ENCODE measurements around the gene HIP1R.

HIP1R gene

GRCh38 chr12:122869207-122869973 is 34.1 kb downstream of the HIP1R start:
- H3K4me3 ChIP-seq (ENCODE audit: low read depth, low read length) = no peak overlapping the region
- no peak for DNase-seq (ENCODE audit: low read depth, low spot score)
- TF ChIP-seq CTCF (IDR thresholded peaks at IDR 0.05; ENCODE audit: low read depth, low read length) = no peak
- in situ Hi-C loops (cut with HindIII; ENCODE audit: low sequenced_read_pairs) = no loop called here

- H3K4me3 ChIP-seq (ENCODE audit: low read depth, low read length) = no peak overlapping the region
- no peak for TF ChIP-seq CTCF (IDR thresholded peaks at IDR 0.05; ENCODE audit: low read depth, low read length)
- DNase-seq (ENCODE audit: low read depth, low spot score) = no peak
- in situ Hi-C loops (cut with HindIII; ENCODE audit: low sequenced_read_pairs) = no loop called here
These were observed 35.0 kb downstream of the HIP1R start for GRCh38 chr12:122870163-122870842.

GRCh38 chr12:122870867-122871664 is 35.8 kb downstream of the HIP1R start:
- TF ChIP-seq CTCF (IDR thresholded peaks at IDR 0.05; ENCODE audit: low read depth, low read length) = no peak
- peak; percentile 75 for DNase-seq (ENCODE audit: low read depth, low spot score)
- in situ Hi-C loops (cut with HindIII; ENCODE audit: low sequenced_read_pairs) = no loop called here
- H3K4me3 ChIP-seq (ENCODE audit: low read depth, low read length) = peak overlapping the region; percentile 29

GRCh38 chr12:122871851-122872780 is 36.9 kb downstream of the HIP1R start:
- DNase-seq (ENCODE audit: low read depth, low spot score) = peak; percentile 78
- TF ChIP-seq CTCF (IDR thresholded peaks at IDR 0.05; ENCODE audit: low read depth, low read length) = no peak
- in situ Hi-C loops (cut with HindIII; ENCODE audit: low sequenced_read_pairs) = no loop called here
- peak overlapping the region; percentile 29 for H3K4me3 ChIP-seq (ENCODE audit: low read depth, low read length)

GRCh38 chr12:122872815-122873361 is 37.6 kb downstream of the HIP1R start:
- DNase-seq (ENCODE audit: low read depth, low spot score) = no peak
- TF ChIP-seq CTCF (IDR thresholded peaks at IDR 0.05; ENCODE audit: low read depth, low read length) = no peak
- H3K4me3 ChIP-seq (ENCODE audit: low read depth, low read length) = no peak overlapping the region
- in situ Hi-C loops (cut with HindIII; ENCODE audit: low sequenced_read_pairs) = no loop called here
